Renal cortex interstitium (tissue), 15 donors: Measurements from ENCODE around the gene ABCG4. TPM values are rescaled to one million over a fixed set of nuclear protein-coding genes. Genes with fewer than 3 reads are reported as not detected.
A peak's percentile ranks its signal among the peaks of the same experiment; 100 is the strongest.
"Not testable (repeated sequence)": the region's sequence is repeated elsewhere in the genome, so short reads cannot be mapped to it uniquely, and the experiment has no call there.

Source experiments
- DNase-seq, 11 donors: peaks; one replicate each; pipeline ENCODE4 v3.0.0-alpha.2; 2013; ENCODE audit warnings: low read depth in 9 of 11, low spot score in 4 of 11; ENCODE audit errors: extremely low read depth in 1 of 11
- long read RNA-seq, 16 experiments: transcript quantifications; one replicate each; lab custom pipeline, GENCODE V29; 2026
- polyA plus RNA-seq, 3 donors: library from polyadenylated mRNA; unstranded; fragments of 120-200 nt; gene quantifications; one replicate each; pipeline ENCODE4 v1.2.1, GENCODE V29; 2013; ENCODE audit not compliant: insufficient read length in 3 of 3

The ABCG4 gene
- 1 to 10 TPM in 2 of 3 donors, under 1 TPM in 1; 0.72 to 1.2 (median 1.1) TPM for polyA plus RNA-seq
- long read RNA-seq, donor 1 = 0 reads
- long read RNA-seq, donor 2 = 0 reads
- long read RNA-seq, donor 3 = 0 reads
- long read RNA-seq, donor 4 = 0 reads
- long read RNA-seq, donor 5 = 0 reads
- long read RNA-seq, donor 6 = 0 reads
- long read RNA-seq, donor 7 = 0 reads
- long read RNA-seq, donor 8 = 0 reads
- long read RNA-seq, donor 9 = 0 reads
- long read RNA-seq, donor 10, partial matches to known transcripts = 0 of 1 reads
- long read RNA-seq, donor 10, other reads (novel, unspliced or antisense) = 0 of 1 reads
- long read RNA-seq, donor 11 = 0 reads
- long read RNA-seq, donor 12 = 0 reads
- long read RNA-seq, donor 13 = 0 reads
- long read RNA-seq, donor 14 = 0 reads
- long read RNA-seq, donor 15 = 0 reads
- long read RNA-seq, donor 16 = 0 reads

DNA sequence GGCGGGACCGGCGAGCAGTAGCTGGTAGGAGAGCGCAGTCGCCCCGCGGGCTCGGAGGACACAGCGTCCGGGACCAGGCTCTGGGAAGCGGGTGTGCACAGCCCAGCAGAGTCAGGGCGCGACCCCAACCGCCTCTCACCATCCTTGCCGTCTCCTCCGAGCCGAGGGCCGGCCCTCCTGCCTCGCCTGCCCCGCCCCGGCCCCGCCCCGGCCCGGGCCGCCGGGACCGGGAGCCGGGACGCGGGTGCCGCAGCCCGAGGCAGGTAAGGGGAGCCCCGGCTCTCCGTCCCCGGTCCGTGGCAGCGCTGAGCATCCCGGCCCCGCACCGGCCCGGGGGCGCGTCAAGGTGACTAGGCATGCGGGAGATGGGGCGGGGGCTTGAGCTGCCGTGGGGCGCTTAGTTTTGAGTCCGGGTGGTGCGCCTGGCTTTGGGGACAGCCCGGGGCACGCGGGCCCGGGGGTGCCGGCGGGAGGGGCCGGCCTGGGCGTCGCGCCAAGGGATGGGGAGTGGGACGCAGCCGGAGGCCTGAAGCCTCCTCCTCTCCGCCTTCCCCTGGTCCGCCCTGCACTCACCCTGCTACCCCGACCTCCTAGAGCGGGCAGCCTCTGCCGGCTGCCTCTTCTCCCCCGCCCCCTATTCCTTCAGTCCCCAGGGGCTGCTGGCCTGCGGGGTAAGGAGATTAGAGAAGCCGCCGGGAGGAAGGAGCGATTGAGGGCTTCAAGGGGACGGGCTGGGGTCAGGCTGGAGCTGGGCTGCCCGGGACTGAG lies at the start of gene ABCG4:
Gene ABCG4 (plus strand): TSS at position 35 of the 768 bp plus-strand sequence. CDS start 914 bp downstream, outside the sequence.
- DNase-seq = peak in 2 of 11 donors; percentile 10 to 22

DNA sequence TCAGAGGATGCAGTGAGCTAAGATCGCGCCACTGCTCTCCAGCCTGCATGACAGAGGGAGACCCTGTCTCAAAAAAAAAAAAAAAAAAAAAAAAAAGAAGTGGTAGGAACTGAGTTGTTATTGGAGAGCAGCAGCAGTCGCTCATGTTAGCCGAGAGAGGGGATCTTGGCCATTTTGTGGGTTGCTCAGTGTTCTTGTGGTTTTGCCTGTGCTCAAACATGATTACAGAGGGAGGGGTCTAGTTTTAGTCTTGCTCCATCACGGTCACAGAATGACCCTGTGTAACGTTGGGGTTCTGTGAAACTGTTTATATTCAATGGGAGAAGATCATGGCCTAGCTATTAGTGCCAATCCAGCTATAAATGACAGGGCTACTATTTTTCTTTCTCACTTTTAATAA lies 49.1 kb upstream of the ABCG4 start:
- no peak for DNase-seq

DNA sequence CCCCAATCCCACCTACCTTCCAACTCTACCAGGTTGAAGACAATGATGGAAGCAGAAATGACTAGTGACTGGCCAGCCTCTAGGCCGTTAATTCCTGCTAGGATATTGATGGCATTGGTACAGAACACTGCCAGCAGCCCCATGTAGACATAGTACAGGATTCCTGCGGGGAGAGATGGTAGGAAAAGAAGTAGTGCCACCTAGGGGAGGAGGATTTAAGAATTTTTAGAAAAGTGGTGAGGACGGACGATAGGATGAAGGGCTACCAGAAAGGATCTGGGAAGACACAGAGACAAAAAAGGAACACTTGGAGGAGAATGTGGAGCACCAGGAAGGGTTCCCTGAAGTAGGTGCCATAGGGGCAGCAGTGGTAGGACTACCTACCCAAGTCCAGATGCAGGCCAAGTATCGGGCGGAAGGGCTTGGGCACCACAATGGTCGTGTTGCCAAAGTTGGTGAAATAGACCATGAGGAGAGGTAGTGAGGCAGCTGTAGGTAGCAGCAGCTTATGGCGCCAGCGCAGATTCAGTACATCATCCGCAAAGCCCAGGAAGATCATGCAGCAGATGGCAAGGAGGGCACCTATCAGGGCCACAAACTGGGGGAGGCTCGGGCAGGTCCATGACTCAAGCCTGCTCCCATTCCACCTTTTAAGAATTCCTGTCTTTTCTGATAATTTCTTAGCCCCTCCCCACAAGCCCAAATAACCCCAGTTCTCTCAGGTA lies 48.4 kb upstream of the ABCG4 start:
- no peak for DNase-seq

DNA sequence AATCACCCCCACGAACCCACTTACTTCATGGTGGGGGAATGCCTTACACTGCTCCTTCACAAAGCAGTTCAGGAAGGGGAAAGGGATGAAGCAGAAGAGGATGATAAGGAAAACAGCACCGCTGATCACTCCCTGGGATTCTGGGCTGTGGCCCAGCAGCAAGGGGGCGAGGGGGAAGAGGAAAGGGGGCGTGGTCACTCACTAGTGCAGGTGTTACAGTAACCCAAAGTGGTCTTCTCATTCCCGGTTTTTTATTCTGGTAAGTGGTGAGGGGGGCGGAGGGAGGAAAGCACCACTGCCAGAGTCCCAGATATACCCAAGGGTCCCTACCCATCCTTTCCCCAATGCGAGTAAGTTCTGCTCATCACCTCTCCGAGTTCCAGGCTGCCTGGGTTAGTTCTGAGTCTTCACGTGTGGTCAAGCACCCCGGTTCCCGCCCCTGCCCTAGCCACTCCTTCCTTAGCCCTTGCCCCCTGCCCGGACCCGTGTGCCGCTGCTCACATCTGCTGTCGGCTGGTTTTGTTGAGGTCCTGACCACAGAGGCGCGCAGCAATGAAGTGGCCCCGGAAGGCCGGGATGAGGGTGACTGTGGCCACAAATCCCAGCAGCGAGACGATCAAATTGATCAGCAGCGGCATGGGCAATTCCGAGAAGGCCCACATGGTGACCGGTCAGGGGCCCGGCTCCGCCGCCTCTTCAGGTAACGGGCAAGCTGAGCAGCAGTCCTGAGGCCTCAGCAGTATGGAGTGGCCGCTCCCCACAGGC lies 47.7 kb upstream of the ABCG4 start:
- DNase-seq = no peak

DNA sequence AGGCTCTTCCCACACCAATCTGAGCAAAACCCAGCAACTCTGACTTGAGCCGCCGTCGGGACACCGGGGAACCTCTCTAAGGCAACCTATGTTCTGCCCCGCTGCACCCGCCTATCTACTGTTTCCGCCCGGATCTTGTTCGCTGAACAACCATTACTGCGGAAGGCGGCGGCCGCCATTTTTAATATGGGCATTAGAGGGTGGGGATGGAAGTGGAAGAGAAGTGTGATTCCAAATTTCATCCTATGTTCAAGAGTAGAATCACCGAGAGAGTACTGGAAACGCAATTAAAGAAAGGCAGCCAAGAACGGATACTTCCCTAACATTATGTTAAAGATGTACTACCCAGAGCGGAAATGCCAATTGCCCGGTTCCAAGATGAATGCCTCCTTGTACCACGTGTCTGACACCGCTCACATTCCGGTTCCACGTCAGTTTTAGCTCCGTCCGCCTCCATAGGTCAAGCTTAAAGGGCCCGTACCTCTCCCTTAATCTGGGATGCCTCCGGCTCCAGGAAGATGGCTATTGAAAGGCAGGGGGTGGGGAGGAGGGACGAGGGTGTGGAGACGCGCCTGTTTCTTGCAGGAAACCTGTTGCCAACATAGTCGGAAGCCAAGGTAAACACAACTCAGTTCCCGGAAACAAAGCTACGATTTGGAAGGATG lies 47.0 kb upstream of the ABCG4 start, which contains the start of gene DPAGT1:
Gene DPAGT1 (minus strand): TSS at position 95 of the 665 bp plus-strand sequence. CDS start 198 bp downstream, outside the sequence.
- peak in 10 of 11 donors; percentile 85 to 95 (median 93) for DNase-seq

GRCh38 chr11:119103161-119103664 lies 45.6 kb upstream of the ABCG4 start:
- not testable (repeated sequence) for DNase-seq

- DNase-seq = no peak
Observed at GRCh38 chr11:119103793-119104192, 45.1 kb upstream of the ABCG4 start.

DNA sequence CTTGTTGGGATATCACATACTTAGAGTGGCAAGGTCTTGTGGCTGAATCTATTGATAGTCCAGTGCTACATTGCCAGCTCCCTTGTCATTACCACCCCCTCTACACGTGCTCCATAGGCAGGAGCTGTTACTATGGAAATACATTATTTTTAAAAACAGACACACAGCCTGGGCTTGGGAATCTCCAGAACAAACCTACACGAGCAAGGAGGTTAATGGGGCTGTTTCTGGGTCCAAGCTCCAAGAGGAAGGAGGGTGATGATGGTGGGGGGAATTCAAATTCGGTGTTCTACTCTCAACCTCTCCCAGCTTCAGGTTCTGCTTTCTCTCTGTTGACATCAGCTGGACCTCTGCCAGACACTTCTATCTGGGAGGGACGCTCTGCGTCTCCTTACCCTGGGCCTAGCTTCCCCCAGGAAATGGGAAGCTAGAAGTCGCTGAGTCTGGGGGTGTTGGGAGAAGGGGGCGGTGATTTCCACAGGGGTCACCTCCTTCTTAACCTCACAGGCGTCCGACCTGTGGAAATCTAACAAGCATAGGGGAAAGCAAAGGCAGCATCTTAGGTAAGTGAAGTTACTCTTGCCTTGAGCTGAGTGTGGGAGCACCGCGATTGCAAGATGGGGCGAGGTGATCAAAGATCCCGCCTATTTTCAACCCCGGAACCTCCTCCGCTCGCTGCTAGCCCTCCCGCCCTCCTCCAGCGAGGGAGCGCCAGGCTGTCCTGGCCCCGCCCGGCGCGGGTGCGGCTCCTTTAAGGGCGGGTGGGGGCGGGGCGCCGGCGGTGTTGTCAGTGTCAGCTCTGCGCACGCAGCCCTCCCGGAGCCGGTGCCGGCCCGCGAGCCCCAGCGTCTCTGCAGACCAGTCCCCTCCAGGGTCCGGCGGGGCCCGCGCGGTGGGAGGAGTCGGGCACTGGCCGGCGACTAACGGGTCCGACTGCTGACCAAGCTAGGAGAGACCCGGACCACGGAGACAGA lies 42.0 kb upstream of the ABCG4 start, which contains the start of gene C2CD2L:
Gene C2CD2L (plus strand): TSS at position 781 of the 974 bp plus-strand sequence. CDS start 398 bp downstream, outside the sequence.
- DNase-seq = peak in 6 of 11 donors; percentile 76 to 83 (median 82)

- no peak for DNase-seq
Observed at GRCh38 chr11:119107538-119108145, 41.2 kb upstream of the ABCG4 start.

DNA sequence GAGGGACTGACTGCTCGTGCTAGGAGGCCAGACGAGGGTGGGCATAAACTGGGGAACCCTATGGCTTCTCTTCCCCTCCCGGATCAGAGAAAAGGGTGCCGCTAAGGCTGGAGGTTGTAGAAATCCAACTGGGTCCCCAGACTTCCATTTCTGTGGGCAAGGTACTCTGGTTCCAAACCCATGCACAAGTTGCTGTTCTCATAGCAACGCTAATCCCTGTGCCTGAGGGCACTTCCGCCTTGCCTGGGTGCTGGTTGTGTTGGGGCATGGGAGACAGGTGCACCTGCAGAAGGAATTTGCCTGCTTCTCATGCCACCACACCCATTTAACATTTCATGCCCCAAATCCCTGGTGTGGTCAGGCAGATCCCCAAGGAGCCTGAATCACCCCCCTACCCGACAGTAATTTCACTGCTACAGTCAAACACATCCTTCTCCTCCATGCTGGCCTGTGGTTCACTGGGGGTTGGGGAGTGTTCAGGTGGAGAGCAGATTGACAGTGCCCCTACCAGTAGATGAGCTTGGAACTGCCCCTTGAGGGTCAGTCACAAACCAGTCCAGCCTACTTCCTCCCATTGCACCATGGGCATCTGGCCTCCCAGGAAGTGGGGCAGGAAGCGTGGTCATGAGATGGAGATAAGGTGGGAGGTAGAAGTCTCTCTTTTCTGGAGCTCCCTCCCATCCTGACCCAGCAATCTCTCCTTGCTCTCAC lies 40.6 kb upstream of the ABCG4 start:
- peak in 1 of 11 donors; percentile 57 for DNase-seq

GRCh38 chr11:119108857-119109221 lies 40.0 kb upstream of the ABCG4 start:
- no peak for DNase-seq

GRCh38 chr11:119109843-119110242 lies 39.0 kb upstream of the ABCG4 start:
- no peak for DNase-seq

DNA sequence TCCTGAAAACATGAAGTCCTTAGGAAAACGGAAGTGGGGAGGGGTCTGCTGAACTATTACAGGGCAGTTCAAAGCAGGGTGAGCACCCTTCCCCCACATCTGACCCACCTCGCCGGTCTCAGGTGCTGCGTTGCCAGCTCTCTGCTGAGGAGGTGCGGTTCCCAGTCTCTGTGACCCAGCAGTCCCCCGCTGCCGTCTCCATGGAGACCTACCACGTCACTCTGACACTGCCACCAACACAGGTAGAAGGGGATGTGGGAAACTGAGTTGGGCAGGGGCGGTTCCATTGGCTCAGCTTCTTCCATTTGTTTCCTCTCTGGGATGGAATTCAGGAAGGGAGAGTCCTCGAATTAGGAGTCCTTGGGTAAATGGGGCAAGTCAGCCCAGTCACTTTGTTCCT lies 38.4 kb upstream of the ABCG4 start:
- no peak for DNase-seq

DNA sequence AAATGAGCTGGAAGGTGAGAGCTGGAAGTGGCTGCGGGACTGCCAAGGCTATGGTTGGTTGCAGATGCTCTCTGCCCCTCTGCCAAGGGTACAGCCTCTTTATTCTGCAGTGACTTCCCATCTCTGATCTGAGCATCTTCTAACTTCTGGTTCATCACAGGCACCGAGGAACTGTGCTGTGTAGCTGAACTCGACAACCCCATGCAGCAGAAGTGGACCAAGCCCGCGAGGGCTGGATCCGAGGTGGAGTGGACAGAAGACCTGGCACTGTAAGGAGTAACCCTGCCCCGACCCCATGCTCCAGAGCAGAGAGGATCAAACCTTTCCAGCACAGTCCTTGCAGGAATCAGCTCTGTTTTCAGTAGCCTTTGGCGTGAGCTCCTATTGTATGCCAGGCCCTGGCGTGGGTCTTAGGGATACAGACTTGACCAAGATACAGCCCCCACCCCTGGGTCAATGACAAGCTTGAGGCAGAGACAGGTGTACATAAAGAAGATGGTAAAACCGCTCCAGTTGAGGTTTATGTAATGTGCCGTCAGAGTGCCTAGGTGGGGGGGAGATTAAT lies 37.4 kb upstream of the ABCG4 start:
- no peak for DNase-seq

DNA sequence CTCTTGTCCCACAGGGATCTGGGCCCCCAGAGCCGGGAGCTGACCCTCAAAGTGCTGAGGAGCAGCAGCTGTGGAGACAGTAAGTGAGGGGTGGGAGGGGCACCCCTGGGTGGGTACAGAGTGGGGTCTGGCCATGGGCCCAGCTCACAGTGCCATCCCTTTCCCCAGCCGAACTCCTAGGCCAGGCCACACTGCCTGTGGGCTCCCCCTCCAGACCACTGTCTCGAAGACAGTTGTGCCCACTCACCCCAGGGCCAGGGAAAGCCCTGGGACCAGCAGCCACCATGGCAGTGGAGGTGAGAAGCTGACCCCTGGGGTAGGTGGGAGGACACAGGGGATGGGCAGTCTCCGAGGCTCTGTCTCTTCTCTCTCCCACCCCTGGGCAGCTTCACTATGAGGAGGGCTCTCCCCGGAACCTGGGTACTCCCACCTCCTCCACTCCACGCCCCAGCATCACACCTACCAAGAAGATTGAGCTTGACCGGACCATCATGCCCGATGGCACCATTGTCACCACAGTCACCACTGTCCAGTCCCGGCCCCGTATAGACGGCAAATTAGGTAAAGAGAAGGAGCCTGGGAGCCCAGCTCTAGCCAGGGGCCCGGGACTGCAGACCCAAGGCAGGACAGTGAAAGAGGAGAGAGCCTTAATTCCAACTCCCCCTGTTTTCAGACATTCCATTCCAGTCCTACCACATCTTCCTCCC lies 36.4 kb upstream of the ABCG4 start:
- DNase-seq = no peak
